HepG2 (cell line): ENCODE measurements around the gene ARMC10. TPM values are rescaled to one million over a fixed set of nuclear protein-coding genes. Genes with fewer than 3 reads are reported as not detected.

Experiments
- ATAC-seq: fragments of 200-7000 bp; cut with Tn5 transposase; 3 replicates; pipeline ENCODE4 v1.9.1; 2020; ENCODE audit warnings: mild to moderate bottlenecking, moderate library complexity
- BruUV-seq: library from RNA; stranded (reverse); fragments of 400-500 nt; replicated peaks from 2 replicates; lab custom pipeline; 2021; lab: Mats Ljungman, UMichigan
- CTCF ChIA-PET: fragments of 300-600 bp; formaldehyde crosslinking; extraction: SDS; loops from one replicate; lab custom pipeline; 2021; ENCODE audit warnings: low total read pairs, inconsistent platforms, low intra/inter-chr PET ratio; lab: Yijun Ruan, JAX
- POLR2A ChIA-PET: fragments of 350-600 bp; sonication (Branson Sonifier 250); formaldehyde crosslinking; loops from one replicate; lab custom pipeline; 2020; ENCODE audit warnings: antibody characterized with exemption, inconsistent platforms; lab: Yijun Ruan, JAX
- DNase-seq: peaks from one replicate; pipeline ENCODE4 v3.0.0-alpha.2; 2015; ENCODE audit warnings: low spot score
- FAIRE-seq: peaks from 3 replicates; lab custom pipeline; 2011; peaks lifted over from hg19 to GRCh38; lab: Jason Lieb, UNC
- H2AFZ ChIP-seq: one replicate; pipeline ENCODE4 v1.6.1; 2011; ENCODE audit warnings: low read length, inconsistent platforms
- H3K27ac ChIP-seq: fragments of 300-600 bp; 3 replicates; pipeline ENCODE4 v1.8.0; 2011; ENCODE audit warnings: mixed run types, mild to moderate bottlenecking, mixed read lengths, low read length, inconsistent platforms; ENCODE audit not compliant: insufficient read depth; ENCODE audit errors: extremely low read length
- H3K27me3 ChIP-seq, 2 experiments: fragments of 200-600 bp in 1 of 2; 2 replicates in 1 of 2; 3 replicates in 1 of 2; pipeline versions ENCODE4 v1.6.0 to v1.8.0; 2011; ENCODE audit warnings: low read length in 2 of 2, mild to moderate bottlenecking in 2 of 2, moderate library complexity in 2 of 2, inconsistent platforms in 1 of 2; ENCODE audit not compliant: insufficient read depth in 2 of 2, control insufficient read depth in 1 of 2
- H3K36me3 ChIP-seq, 2 experiments: fragments of 200-600 bp in 1 of 2; replicated peaks in 1 of 2; 2 replicates in 1 of 2; 3 replicates in 1 of 2; pipeline versions ENCODE4 v1.5.1 to v1.8.0; 2011; ENCODE audit warnings: low read length in 2 of 2, inconsistent platforms in 1 of 2; ENCODE audit not compliant: insufficient read depth in 2 of 2, control insufficient read depth in 1 of 2
- H3K4me1 ChIP-seq: 2 replicates; pipeline ENCODE4 v1.5.1; 2012; ENCODE audit warnings: low read length, inconsistent platforms; ENCODE audit not compliant: insufficient read depth
- H3K4me2 ChIP-seq: 2 replicates; pipeline ENCODE4 v1.6.0; 2011; ENCODE audit warnings: low read depth, low read length, inconsistent platforms
- H3K4me3 ChIP-seq, 3 experiments: fragments of 200-600 bp in 1 of 3; sonication (generic), shearing (Covaris generic) in 1 of 3; replicated peaks in 1 of 3; 2 replicates each; pipeline ENCODE4 v1.5.1; 2011 to 2016; ENCODE audit warnings: low read length in 3 of 3, inconsistent platforms in 2 of 3, low read depth in 2 of 3, mild to moderate bottlenecking in 2 of 3, control low read depth in 1 of 3, mixed read lengths in 1 of 3; ENCODE audit not compliant: insufficient read depth in 1 of 3
- H3K79me2 ChIP-seq: one replicate; pipeline ENCODE4 v1.6.1; 2011; ENCODE audit warnings: low read length, inconsistent platforms; ENCODE audit not compliant: insufficient read depth
- H3K9ac ChIP-seq: 2 replicates; pipeline ENCODE4 v1.6.0; 2011; ENCODE audit warnings: mild to moderate bottlenecking, low read depth, low read length, inconsistent platforms; ENCODE audit not compliant: insufficient read depth
- H3K9me3 ChIP-seq: 2 replicates; pipeline ENCODE4 v1.5.1; 2012; ENCODE audit warnings: mild to moderate bottlenecking, low read length
- H4K20me1 ChIP-seq: 2 replicates; pipeline ENCODE4 v1.6.0; 2011; ENCODE audit warnings: inconsistent platforms, mild to moderate bottlenecking, low read length, moderate library complexity; ENCODE audit not compliant: insufficient read depth
- RAD21 ChIP-seq: fragments of 450-650 bp; formaldehyde crosslinking; IDR thresholded peaks from 2 replicates; pipeline ENCODE4 v1.5.0; 2020; ENCODE audit warnings: mild to moderate bottlenecking
- RERE ChIP-seq: IDR thresholded peaks from 2 replicates; pipeline ENCODE4 v1.6.1; 2016; ENCODE audit warnings: low read depth, missing genetic modification reagents, missing compliant biosample characterization
- SMC3 ChIP-seq: IDR thresholded peaks from 2 replicates; pipeline ENCODE4 v1.6.1; 2011; ENCODE audit warnings: low read length, improper control_type of control experiment
- STAG1 ChIP-seq: sonication (generic); formaldehyde crosslinking; IDR thresholded peaks from 2 replicates; pipeline ENCODE4 v1.4.0; 2020; ENCODE audit warnings: missing genetic modification reagents
- XRCC5 ChIP-seq: fragments of 200-400 bp; formaldehyde crosslinking; optimal IDR thresholded peaks from 2 replicates; pipeline ENCODE3; 2017; ENCODE audit warnings: mild to moderate bottlenecking, low read length
- ZMYM2 ChIP-seq: sonication (generic); formaldehyde crosslinking; IDR thresholded peaks from 2 replicates; pipeline ENCODE4 v1.8.0; 2022; ENCODE audit warnings: mild to moderate bottlenecking, missing genetic modification reagents
- WGBS: methylation state at CpG from one replicate; pipeline ENCODE4 v1.1.6; 2017; ENCODE audit warnings: low lambda C conversion rate; 5-methylcytosine and 5-hydroxymethylcytosine counted together
- in situ Hi-C: cut with HindIII; loops from 2 replicates; pipeline ENCODE4 v1.10.0; 2017; ENCODE audit warnings: low pct_unique_long_range_greater_than_20kb; ENCODE audit not compliant: extremely low pct_ligation_motif_present
- intact Hi-C: fragments of 100-400 bp; cut with micrococcal nuclease; formaldehyde crosslinking; loops from one replicate; pipeline ENCODE4 v1.10.0; 2022; ENCODE audit not compliant: unreplicated experiment
- polyA plus RNA-seq, 8 experiments: library from polyadenylated mRNA; depleted of rRNA in 3 of 8; stranded (reverse) in 7 of 8; unstranded in 1 of 8; fragments of >200 nt; fragmentation: Illumina TruSeq in 4 of 8; extraction: Trizol in 4 of 8; gene quantifications; 2 replicates each; pipeline versions ENCODE4 v1.2.1 to v1.2.3, GENCODE V29; 2011 to 2016; ENCODE audit warnings: low read depth in 4 of 8, missing spikeins in 1 of 8, mixed read lengths in 1 of 8; ENCODE audit not compliant: insufficient read depth in 1 of 8
- total RNA-seq, 5 experiments: library from RNA; depleted of rRNA; stranded (reverse); fragments of >200 nt; fragmentation: Illumina TruSeq; extraction: Trizol; gene quantifications; 2 replicates each; pipeline ENCODE4 v1.2.3, GENCODE V29; 2016; ENCODE audit warnings: low read depth in 1 of 5
- TF ChIP-seq, protein P1 (sequence below): sonication (generic); formaldehyde crosslinking; IDR thresholded peaks from 2 replicates; pipeline ENCODE4 v1.5.0; 2020; ENCODE audit warnings: mild to moderate bottlenecking, missing genetic modification reagents, moderate library complexity
- TF ChIP-seq, protein P2 (sequence below): sonication (generic); formaldehyde crosslinking; IDR thresholded peaks from 2 replicates; pipeline ENCODE4 v1.4.0; 2020; ENCODE audit warnings: missing genetic modification reagents

Gene ARMC10
- total and polyA plus RNA-seq, 2 of the 13 experiments (the other 11 are each of a cell fraction or from before 2014, with no cell fraction given), result 11.3 to 23.7 TPM

DNA sequence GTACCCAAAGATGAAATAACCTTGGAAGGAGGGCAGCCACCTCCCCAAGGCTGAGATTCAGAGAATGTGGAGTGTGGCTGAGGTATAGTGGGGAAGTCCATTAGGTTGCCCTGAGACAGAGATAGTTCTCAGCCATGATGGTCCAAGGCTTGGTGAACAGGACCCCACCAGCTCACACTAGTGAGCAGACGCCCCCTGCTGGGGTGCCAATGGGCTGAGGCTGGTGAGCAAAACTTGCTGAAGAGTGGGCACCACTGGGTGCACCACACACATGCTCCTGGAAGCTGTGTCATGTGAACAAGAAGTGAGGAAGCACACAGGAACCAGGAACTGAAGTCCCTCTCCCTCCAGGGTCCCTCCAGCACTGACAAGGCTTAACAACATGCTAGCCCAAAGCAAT lies 9.3 kb upstream of the ARMC10 start:
- no peaks in the 10 kb centered on the region; the same call in 1 of the 2 replicates for H3K4me1 ChIP-seq
- WGBS, result no CpG with 5 or more reads among the region's 1 CpG
- in situ Hi-C loops (loop anchor here (25.0 kb wide), 1 partner anchor 303 kb away; no protein-coding TSS in a partner anchor), intact Hi-C loops (loop anchor here (10.0 kb wide), 1 partner anchor 321 kb away; the partner anchor contains the start of gene FAM185A)
- H3K4me3 ChIP-seq, result no peak overlapping the region
- peak; percentile 94 for ATAC-seq
- no peaks in the 10 kb centered on the region for H3K27me3 ChIP-seq
- no peak overlapping the region for H3K9ac ChIP-seq
- no TSS peak for BruUV-seq
- peak; percentile 45 for DNase-seq
- no peaks in the 10 kb centered on the region for H4K20me1 ChIP-seq
- no peaks in the 10 kb centered on the region for H3K36me3 ChIP-seq
- H3K4me2 ChIP-seq, result no peak overlapping the region
- ChIA-PET POLR2A (interaction anchor here (1.1 kb wide), 1 partner anchor 9 kb away, joined by 3 read pairs; the partner anchor contains the start of genes ARMC10 and FBXL13), CTCF (no interaction called here)
- no peaks in the 10 kb centered on the region for H3K79me2 ChIP-seq
- TF ChIP-seq XRCC5 (peak; percentile 54), STAG1 (CRISPR knock-in tag) (peak; percentile 78), ZMYM2 (CRISPR knock-in tag) (no peak), RERE (CRISPR knock-in tag) (no peak), SMC3 (peak; percentile 68), RAD21 (CRISPR knock-in tag) (peak; percentile 51; the same call in 1 of the 2 replicates)
- TF ChIP-seq, protein P1, sequence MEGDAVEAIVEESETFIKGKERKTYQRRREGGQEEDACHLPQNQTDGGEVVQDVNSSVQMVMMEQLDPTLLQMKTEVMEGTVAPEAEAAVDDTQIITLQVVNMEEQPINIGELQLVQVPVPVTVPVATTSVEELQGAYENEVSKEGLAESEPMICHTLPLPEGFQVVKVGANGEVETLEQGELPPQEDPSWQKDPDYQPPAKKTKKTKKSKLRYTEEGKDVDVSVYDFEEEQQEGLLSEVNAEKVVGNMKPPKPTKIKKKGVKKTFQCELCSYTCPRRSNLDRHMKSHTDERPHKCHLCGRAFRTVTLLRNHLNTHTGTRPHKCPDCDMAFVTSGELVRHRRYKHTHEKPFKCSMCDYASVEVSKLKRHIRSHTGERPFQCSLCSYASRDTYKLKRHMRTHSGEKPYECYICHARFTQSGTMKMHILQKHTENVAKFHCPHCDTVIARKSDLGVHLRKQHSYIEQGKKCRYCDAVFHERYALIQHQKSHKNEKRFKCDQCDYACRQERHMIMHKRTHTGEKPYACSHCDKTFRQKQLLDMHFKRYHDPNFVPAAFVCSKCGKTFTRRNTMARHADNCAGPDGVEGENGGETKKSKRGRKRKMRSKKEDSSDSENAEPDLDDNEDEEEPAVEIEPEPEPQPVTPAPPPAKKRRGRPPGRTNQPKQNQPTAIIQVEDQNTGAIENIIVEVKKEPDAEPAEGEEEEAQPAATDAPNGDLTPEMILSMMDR (CRISPR knock-in tag), result peak; percentile 79
- TF ChIP-seq, protein P2, sequence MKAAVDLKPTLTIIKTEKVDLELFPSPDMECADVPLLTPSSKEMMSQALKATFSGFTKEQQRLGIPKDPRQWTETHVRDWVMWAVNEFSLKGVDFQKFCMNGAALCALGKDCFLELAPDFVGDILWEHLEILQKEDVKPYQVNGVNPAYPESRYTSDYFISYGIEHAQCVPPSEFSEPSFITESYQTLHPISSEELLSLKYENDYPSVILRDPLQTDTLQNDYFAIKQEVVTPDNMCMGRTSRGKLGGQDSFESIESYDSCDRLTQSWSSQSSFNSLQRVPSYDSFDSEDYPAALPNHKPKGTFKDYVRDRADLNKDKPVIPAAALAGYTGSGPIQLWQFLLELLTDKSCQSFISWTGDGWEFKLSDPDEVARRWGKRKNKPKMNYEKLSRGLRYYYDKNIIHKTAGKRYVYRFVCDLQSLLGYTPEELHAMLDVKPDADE (CRISPR knock-in tag), result no peak
- no peak overlapping the region for H2AFZ ChIP-seq
- peak; percentile 60 for FAIRE-seq
- H3K27ac ChIP-seq, result no peak overlapping the region
- H3K9me3 ChIP-seq, result no peaks in the 10 kb centered on the region
